Ishikawa (cell line): ENCODE measurements around the gene PARVG.

Experiments used
- CEBPB ChIP-seq: IDR thresholded peaks from 2 replicates; pipeline ENCODE4 v1.6.1; 2012
- CREB1 ChIP-seq: IDR thresholded peaks from 2 replicates; pipeline ENCODE4 v1.6.1; 2012; ENCODE audit warnings: low read depth
- EP300 ChIP-seq: IDR thresholded peaks from 2 replicates; pipeline ENCODE4 v1.6.1; 2012; ENCODE audit warnings: borderline replicate concordance
- FOXM1 ChIP-seq: IDR thresholded peaks from 2 replicates; pipeline ENCODE4 v1.6.1; 2012; ENCODE audit warnings: low read depth, borderline replicate concordance
- NFIC ChIP-seq: IDR thresholded peaks from 2 replicates; pipeline ENCODE4 v1.6.1; 2012
- RAD21 ChIP-seq: IDR thresholded peaks from 2 replicates; pipeline ENCODE4 v1.6.1; 2012; ENCODE audit warnings: low read depth
- TAF1 ChIP-seq: IDR thresholded peaks from 2 replicates; pipeline ENCODE4 v1.6.1; 2012; ENCODE audit warnings: low read depth, mild to moderate bottlenecking
- TCF12 ChIP-seq: IDR thresholded peaks from 2 replicates; pipeline ENCODE4 v1.6.1; 2012; ENCODE audit warnings: low read depth
- YY1 ChIP-seq: IDR thresholded peaks from 2 replicates; pipeline ENCODE4 v1.6.1; 2012; ENCODE audit warnings: low read depth
- ZBTB7A ChIP-seq: IDR thresholded peaks from 2 replicates; pipeline ENCODE4 v1.6.1; 2012; ENCODE audit warnings: low read depth
- TF ChIP-seq, protein P1 (sequence below): IDR thresholded peaks from 2 replicates; pipeline ENCODE4 v1.6.1; 2012; ENCODE audit warnings: low read depth, mild to moderate bottlenecking
- TF ChIP-seq, protein P2 (sequence below): IDR thresholded peaks from 2 replicates; pipeline ENCODE4 v1.6.1; 2012
- TF ChIP-seq, protein P3 (sequence below): IDR thresholded peaks from 2 replicates; pipeline ENCODE4 v1.6.1; 2012

DNA sequence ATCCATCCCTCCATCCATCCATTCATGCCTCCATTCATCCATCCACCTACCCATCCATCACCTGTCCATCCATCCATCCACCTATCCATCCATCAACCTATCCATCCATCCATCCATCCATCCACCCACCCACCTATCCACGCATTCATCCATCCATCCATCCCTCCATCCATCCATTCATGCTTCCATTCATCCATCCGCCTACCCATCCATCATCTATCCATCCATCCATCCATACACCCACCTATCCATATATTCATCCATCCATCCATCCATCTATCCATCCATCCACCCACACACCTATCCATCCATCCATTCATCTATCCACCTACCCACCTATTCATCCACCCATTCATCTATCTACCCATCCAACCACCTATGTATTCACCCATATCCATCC, 13.8 kb downstream of the PARVG start:
- TF ChIP-seq CEBPB (no peak), RAD21 (no peak), CREB1 (no peak), FOXM1 (no peak), YY1 (no peak), TCF12 (no peak), EP300 (no peak), ZBTB7A (no peak), TAF1 (no peak), NFIC (no peak)
- TF ChIP-seq, protein P1, sequence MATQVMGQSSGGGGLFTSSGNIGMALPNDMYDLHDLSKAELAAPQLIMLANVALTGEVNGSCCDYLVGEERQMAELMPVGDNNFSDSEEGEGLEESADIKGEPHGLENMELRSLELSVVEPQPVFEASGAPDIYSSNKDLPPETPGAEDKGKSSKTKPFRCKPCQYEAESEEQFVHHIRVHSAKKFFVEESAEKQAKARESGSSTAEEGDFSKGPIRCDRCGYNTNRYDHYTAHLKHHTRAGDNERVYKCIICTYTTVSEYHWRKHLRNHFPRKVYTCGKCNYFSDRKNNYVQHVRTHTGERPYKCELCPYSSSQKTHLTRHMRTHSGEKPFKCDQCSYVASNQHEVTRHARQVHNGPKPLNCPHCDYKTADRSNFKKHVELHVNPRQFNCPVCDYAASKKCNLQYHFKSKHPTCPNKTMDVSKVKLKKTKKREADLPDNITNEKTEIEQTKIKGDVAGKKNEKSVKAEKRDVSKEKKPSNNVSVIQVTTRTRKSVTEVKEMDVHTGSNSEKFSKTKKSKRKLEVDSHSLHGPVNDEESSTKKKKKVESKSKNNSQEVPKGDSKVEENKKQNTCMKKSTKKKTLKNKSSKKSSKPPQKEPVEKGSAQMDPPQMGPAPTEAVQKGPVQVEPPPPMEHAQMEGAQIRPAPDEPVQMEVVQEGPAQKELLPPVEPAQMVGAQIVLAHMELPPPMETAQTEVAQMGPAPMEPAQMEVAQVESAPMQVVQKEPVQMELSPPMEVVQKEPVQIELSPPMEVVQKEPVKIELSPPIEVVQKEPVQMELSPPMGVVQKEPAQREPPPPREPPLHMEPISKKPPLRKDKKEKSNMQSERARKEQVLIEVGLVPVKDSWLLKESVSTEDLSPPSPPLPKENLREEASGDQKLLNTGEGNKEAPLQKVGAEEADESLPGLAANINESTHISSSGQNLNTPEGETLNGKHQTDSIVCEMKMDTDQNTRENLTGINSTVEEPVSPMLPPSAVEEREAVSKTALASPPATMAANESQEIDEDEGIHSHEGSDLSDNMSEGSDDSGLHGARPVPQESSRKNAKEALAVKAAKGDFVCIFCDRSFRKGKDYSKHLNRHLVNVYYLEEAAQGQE: no peak
- TF ChIP-seq, protein P2, sequence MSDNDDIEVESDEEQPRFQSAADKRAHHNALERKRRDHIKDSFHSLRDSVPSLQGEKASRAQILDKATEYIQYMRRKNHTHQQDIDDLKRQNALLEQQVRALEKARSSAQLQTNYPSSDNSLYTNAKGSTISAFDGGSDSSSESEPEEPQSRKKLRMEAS: no peak
- TF ChIP-seq, protein P3, sequence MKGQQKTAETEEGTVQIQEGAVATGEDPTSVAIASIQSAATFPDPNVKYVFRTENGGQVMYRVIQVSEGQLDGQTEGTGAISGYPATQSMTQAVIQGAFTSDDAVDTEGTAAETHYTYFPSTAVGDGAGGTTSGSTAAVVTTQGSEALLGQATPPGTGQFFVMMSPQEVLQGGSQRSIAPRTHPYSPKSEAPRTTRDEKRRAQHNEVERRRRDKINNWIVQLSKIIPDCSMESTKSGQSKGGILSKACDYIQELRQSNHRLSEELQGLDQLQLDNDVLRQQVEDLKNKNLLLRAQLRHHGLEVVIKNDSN: no peak
